DND-41 (cell line): ENCODE results near the gene IL4R.

Source experiments
- ATAC-seq: fragments of 200-7000 bp; cut with Tn5 transposase; 3 replicates; pipeline ENCODE4 v1.9.1; 2021; ENCODE audit warnings: low read depth; ENCODE audit not compliant: insufficient read depth
- DNase-seq: peaks from one replicate; pipeline ENCODE4 v3.0.0-alpha.2; 2020
- H2AFZ ChIP-seq: 2 replicates; pipeline ENCODE4 v1.6.0; 2012; ENCODE audit warnings: low read depth, low read length
- H3K27ac ChIP-seq: 2 replicates; pipeline ENCODE4 v1.5.1; 2012; ENCODE audit warnings: low read length, inconsistent platforms
- H3K27me3 ChIP-seq: fragments of 200-600 bp; sonication (generic); 2 replicates; pipeline ENCODE4 v1.6.0; 2012; ENCODE audit warnings: low read length, mild to moderate bottlenecking, inconsistent platforms; ENCODE audit not compliant: insufficient read depth, poor library complexity
- H3K36me3 ChIP-seq: 2 replicates; pipeline ENCODE4 v1.5.1; 2012; ENCODE audit warnings: low read length, inconsistent platforms; ENCODE audit not compliant: insufficient read depth
- H3K4me1 ChIP-seq: 2 replicates; pipeline ENCODE4 v1.5.1; 2012; ENCODE audit warnings: mild to moderate bottlenecking, low read length; ENCODE audit not compliant: insufficient read depth
- H3K4me2 ChIP-seq: 2 replicates; pipeline ENCODE4 v1.6.0; 2012; ENCODE audit warnings: mild to moderate bottlenecking, moderate library complexity, low read length, inconsistent platforms; ENCODE audit not compliant: insufficient read depth
- H3K4me3 ChIP-seq, 2 experiments: fragments of 200-600 bp in 1 of 2; shearing (Covaris generic) in 1 of 2; 2 replicates each; pipeline ENCODE4 v1.5.1; 2012 to 2016; ENCODE audit warnings: inconsistent platforms in 2 of 2, low read length in 2 of 2, mild to moderate bottlenecking in 2 of 2, low read depth in 1 of 2, moderate library complexity in 1 of 2
- H3K79me2 ChIP-seq: 2 replicates; pipeline ENCODE4 v1.6.0; 2012; ENCODE audit warnings: low read length, inconsistent platforms; ENCODE audit not compliant: insufficient read depth
- H3K9ac ChIP-seq: 2 replicates; pipeline ENCODE4 v1.6.0; 2012; ENCODE audit warnings: low read depth, mild to moderate bottlenecking, inconsistent platforms, low read length, moderate library complexity
- H3K9me3 ChIP-seq: 2 replicates; pipeline ENCODE4 v1.5.1; 2012; ENCODE audit warnings: low read length, moderate library complexity, mild to moderate bottlenecking, inconsistent platforms; ENCODE audit not compliant: insufficient read depth, severe bottlenecking
- H4K20me1 ChIP-seq: 2 replicates; pipeline ENCODE4 v1.6.0; 2012; ENCODE audit warnings: low read length; ENCODE audit not compliant: insufficient read depth
- EZH2 ChIP-seq: IDR thresholded peaks from 3 replicates; pipeline ENCODE4 v1.6.1; 2012; ENCODE audit warnings: borderline replicate concordance, low read depth, mild to moderate bottlenecking, moderate library complexity, low read length, inconsistent platforms; ENCODE audit not compliant: severe bottlenecking
- TF ChIP-seq, protein P1 (sequence below): IDR thresholded peaks from 2 replicates; pipeline ENCODE4 v1.5.1; 2012; ENCODE audit warnings: borderline replicate concordance, low read length, moderate library complexity, mild to moderate bottlenecking; ENCODE audit not compliant: poor library complexity, severe bottlenecking; ENCODE audit errors: extremely low read depth

IL4R gene

DNA sequence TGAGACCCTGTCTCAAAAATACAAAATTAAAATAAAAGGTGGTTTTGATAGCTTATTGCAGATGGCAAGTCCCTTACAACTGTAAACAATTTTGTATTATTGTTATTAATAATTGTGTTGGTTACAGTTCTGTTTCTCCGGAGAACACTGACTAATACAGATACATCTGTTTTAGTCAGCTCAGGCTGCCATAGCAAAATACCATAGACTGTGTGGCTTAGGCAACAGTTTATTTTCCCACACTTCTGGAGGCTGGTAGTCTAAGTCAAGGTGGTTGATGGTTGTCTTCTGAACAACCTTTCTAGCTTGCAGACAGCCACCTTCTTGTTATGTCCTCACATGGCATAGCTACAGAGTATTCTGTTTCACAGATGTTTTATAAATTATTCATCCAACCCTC, 74.0 kb downstream of the IL4R start:
- no peak for DNase-seq
- no peak for TF ChIP-seq EZH2
- TF ChIP-seq, protein P1, sequence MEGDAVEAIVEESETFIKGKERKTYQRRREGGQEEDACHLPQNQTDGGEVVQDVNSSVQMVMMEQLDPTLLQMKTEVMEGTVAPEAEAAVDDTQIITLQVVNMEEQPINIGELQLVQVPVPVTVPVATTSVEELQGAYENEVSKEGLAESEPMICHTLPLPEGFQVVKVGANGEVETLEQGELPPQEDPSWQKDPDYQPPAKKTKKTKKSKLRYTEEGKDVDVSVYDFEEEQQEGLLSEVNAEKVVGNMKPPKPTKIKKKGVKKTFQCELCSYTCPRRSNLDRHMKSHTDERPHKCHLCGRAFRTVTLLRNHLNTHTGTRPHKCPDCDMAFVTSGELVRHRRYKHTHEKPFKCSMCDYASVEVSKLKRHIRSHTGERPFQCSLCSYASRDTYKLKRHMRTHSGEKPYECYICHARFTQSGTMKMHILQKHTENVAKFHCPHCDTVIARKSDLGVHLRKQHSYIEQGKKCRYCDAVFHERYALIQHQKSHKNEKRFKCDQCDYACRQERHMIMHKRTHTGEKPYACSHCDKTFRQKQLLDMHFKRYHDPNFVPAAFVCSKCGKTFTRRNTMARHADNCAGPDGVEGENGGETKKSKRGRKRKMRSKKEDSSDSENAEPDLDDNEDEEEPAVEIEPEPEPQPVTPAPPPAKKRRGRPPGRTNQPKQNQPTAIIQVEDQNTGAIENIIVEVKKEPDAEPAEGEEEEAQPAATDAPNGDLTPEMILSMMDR, result no peak
- H3K9me3 ChIP-seq, result no peaks in the 10 kb centered on the region
- no peak overlapping the region for H3K27ac ChIP-seq
- no peaks in the 10 kb centered on the region for H3K79me2 ChIP-seq
- no peak overlapping the region for H3K4me2 ChIP-seq
- no peak for ATAC-seq
- H2AFZ ChIP-seq, result no peak overlapping the region
- H3K36me3 ChIP-seq, result no peaks in the 10 kb centered on the region
- H3K4me3 ChIP-seq, result no peak overlapping the region
- H3K9ac ChIP-seq, result no peak overlapping the region
- no peaks in the 10 kb centered on the region for H3K27me3 ChIP-seq
- H4K20me1 ChIP-seq, result no peaks in the 10 kb centered on the region
- H3K4me1 ChIP-seq, result no peaks in the 10 kb centered on the region

DNA sequence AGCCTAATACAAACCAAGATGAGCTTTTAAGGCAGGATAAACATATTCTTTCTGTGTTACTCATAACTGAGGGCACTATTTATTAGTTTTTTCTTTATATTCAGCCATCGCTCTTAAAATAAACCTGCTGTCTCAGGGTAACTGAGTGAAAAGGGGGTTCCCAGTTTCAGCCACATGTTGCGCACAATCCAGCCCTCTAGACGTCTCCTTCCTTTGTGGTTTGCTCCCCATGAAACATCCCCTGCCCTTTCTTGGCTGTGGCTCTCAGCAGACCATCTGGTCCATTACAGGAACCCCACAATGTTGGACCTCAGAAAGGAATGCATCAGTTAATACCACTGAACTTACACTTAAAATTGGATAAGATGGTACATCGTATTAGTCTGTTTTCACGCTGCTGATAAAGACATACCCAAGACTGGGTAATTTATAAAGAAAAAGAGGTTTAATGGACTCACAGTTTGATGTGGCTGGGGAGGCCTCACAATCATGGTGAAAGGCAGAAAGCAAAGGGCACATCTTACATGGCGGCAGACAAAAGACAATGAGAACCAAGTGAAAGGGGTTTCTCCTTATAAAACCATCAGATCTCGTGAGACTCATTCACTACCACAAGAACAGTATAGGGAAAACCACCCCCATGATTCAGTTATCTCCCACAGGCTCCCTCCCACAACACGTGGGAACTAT, 75.6 kb downstream of the IL4R start:
- no peak for ATAC-seq
- H3K9me3 ChIP-seq, result no peaks in the 10 kb centered on the region
- no peak overlapping the region for H3K9ac ChIP-seq
- no peak overlapping the region for H3K27ac ChIP-seq
- no peak overlapping the region for H3K4me2 ChIP-seq
- H3K36me3 ChIP-seq, result no peaks in the 10 kb centered on the region
- no peak for DNase-seq
- TF ChIP-seq EZH2, result no peak
- TF ChIP-seq, protein P1, result no peak
- H3K4me3 ChIP-seq, result no peak overlapping the region
- H2AFZ ChIP-seq, result no peak overlapping the region
- no peaks in the 10 kb centered on the region for H4K20me1 ChIP-seq
- H3K27me3 ChIP-seq, result no peaks in the 10 kb centered on the region
- H3K4me1 ChIP-seq, result no peaks in the 10 kb centered on the region
- no peaks in the 10 kb centered on the region for H3K79me2 ChIP-seq

DNA sequence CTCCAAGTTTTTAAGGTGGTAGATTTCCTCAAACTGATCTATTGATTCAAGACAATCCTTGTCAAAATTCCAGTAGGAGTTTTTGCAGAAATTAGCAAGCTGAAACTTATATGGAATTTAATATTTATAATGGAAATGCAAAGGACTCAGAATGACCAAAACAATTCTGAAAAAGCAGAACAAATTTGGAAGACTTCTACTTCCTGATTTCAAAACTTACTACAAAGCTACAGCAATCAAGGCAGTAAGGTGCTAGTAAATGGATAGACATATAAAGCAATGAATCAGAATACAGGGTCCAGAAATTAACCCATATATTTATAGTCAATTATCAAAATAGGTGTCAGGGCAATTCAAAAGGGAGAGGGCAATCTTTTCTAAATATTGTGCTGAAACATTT, 76.4 kb downstream of the IL4R start:
- H3K4me2 ChIP-seq, result no peak overlapping the region
- no peaks in the 10 kb centered on the region for H4K20me1 ChIP-seq
- ATAC-seq (no peak), DNase-seq (no peak)
- H3K27ac ChIP-seq, result no peak overlapping the region
- H3K4me3 ChIP-seq, result no peak overlapping the region
- H2AFZ ChIP-seq, result no peak overlapping the region
- H3K9ac ChIP-seq, result no peak overlapping the region
- H3K9me3 ChIP-seq, result no peaks in the 10 kb centered on the region
- TF ChIP-seq, protein P1, result no peak
- TF ChIP-seq EZH2, result no peak
- H3K4me1 ChIP-seq, result no peaks in the 10 kb centered on the region
- no peaks in the 10 kb centered on the region for H3K36me3 ChIP-seq
- no peaks in the 10 kb centered on the region for H3K27me3 ChIP-seq
- H3K79me2 ChIP-seq, result no peaks in the 10 kb centered on the region

DNA sequence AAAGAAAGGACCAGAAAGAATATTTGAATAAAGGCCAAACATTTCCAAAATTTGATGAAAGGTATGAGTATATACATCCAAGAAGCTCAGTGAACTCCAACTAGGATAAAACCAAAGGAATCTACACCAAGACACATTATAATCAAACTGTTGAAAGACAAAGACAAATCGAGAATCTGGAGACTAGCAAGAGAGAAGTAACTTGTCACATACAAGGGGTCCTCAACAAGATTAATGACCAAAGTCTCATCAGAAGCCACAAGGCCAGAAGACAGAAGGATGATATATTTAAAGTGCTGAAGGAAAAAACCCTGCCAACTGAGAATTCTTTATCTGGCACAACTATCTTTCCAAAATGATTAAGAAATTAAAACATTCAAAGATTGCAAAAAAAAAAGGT, 78.9 kb downstream of the IL4R start:
- no peak overlapping the region for H2AFZ ChIP-seq
- H3K4me1 ChIP-seq, result no peaks in the 10 kb centered on the region
- H3K4me2 ChIP-seq, result no peak overlapping the region
- no peak overlapping the region for H3K4me3 ChIP-seq
- DNase-seq (no peak), ATAC-seq (no peak)
- no peaks in the 10 kb centered on the region for H4K20me1 ChIP-seq
- TF ChIP-seq, protein P1, result no peak
- no peak for TF ChIP-seq EZH2
- no peak overlapping the region for H3K9ac ChIP-seq
- no peaks in the 10 kb centered on the region for H3K27me3 ChIP-seq
- H3K9me3 ChIP-seq, result no peaks in the 10 kb centered on the region
- no peak overlapping the region for H3K27ac ChIP-seq
- no peaks in the 10 kb centered on the region for H3K79me2 ChIP-seq
- no peaks in the 10 kb centered on the region for H3K36me3 ChIP-seq
